ENCODE results near the gene TRAF3IP1.

TRAF3IP1 gene

GRCh38 chr2:238450440-238450861 is 130.1 kb downstream of the TRAF3IP1 start:
- DNase-seq, result no peak

Measured in inflammatory macrophage (primary cell).